ENCODE results near the gene PLPP6.

Gene PLPP6

GRCh38 chr9:4714266-4715016 lies 52.3 kb downstream of the PLPP6 start:
- H3K9me3 ChIP-seq (ENCODE audit: low read length), result no peaks in the 10 kb centered on the region
- no peaks in the 10 kb centered on the region for H3K4me1 ChIP-seq (ENCODE audit: insufficient read depth, low read length)
- no peak overlapping the region for H2AFZ ChIP-seq (ENCODE audit: low read depth, low read length)
- H3K4me3 ChIP-seq (ENCODE audit: low read length), result no peak overlapping the region
- H3K27me3 ChIP-seq (ENCODE audit: insufficient read depth, low read length), result no peaks in the 10 kb centered on the region
- H3K36me3 ChIP-seq (ENCODE audit: insufficient read depth, low read length), result peaks cover 71% of the 10 kb centered on the region

Data from neuron (in vitro differentiated cells).